A549 (cell line): ENCODE data around the gene KRTAP10-10. TPM values are rescaled to one million over a fixed set of nuclear protein-coding genes. Genes with fewer than 3 reads are reported as not detected.

Source experiments
- ATAC-seq, 2 experiments: fragments of 200-7000 bp in 1 of 2; fragments of >200 bp in 1 of 2; cut with Nextera tagmentation in 1 of 2; cut with Tn5 transposase in 1 of 2; 3 replicates each; pipeline versions ENCODE4 v1.8.0 to v1.9.1; 2018 to 2020; ENCODE audit warnings: mild to moderate bottlenecking in 1 of 2, moderate library complexity in 1 of 2
- CTCF ChIA-PET: fragments of 300-600 bp; sonication (Branson Sonifier 250); formaldehyde crosslinking; extraction: SDS; loops from one replicate; lab custom pipeline; 2021; ENCODE audit warnings: antibody characterized with exemption, inconsistent platforms; lab: Yijun Ruan, JAX
- POLR2A ChIA-PET: fragments of 350-600 bp; formaldehyde crosslinking; extraction: SDS; loops from one replicate; lab custom pipeline; 2021; ENCODE audit warnings: antibody characterized with exemption, inconsistent platforms; lab: Yijun Ruan, JAX
- DNase-seq, 2 experiments: peaks; one replicate each; pipeline versions ENCODE4 v3.0.0 to v3.0.0-alpha.2; 2011 to 2016; ENCODE audit warnings: low read depth in 1 of 2, low spot score in 1 of 2
- FAIRE-seq: peaks from 2 replicates; lab custom pipeline; 2011; peaks lifted over from hg19 to GRCh38; lab: Jason Lieb, UNC
- H3K27ac ChIP-seq, 2 experiments: fragments of >200 bp; sonication (Bioruptor Twin); formaldehyde crosslinking; 3 replicates each; pipeline ENCODE4 v1.5.1; 2016 to 2017
- H3K4me1 ChIP-seq: fragments of >200 bp; sonication (Bioruptor Twin); formaldehyde crosslinking; 3 replicates; pipeline ENCODE4 v1.6.1; 2016
- H3K4me2 ChIP-seq: fragments of >200 bp; sonication (Bioruptor Twin); formaldehyde crosslinking; 3 replicates; pipeline ENCODE4 v1.6.1; 2016
- H3K4me3 ChIP-seq: fragments of >200 bp; sonication (Bioruptor Twin); formaldehyde crosslinking; 3 replicates; pipeline ENCODE4 v1.5.1; 2016
- H3K9me3 ChIP-seq: fragments of >200 bp; sonication (Bioruptor Twin); formaldehyde crosslinking; 3 replicates; pipeline ENCODE4 v1.6.1; 2016
- BHLHE40 ChIP-seq: IDR thresholded peaks from 2 replicates; pipeline ENCODE4 v1.6.1; 2012; ENCODE audit warnings: low read depth, low read length, inconsistent platforms
- CEBPB ChIP-seq, 2 experiments: fragments of >200 bp in 1 of 2; sonication (Bioruptor Twin) in 1 of 2; formaldehyde crosslinking in 1 of 2; IDR thresholded peaks; 2 replicates each; pipeline ENCODE4 v1.6.1; 2012 to 2016
- CHD2 ChIP-seq: fragments of 150-350 bp; IDR thresholded peaks from 2 replicates; pipeline ENCODE4 v1.6.1; 2014; ENCODE audit warnings: low read length; ENCODE audit not compliant: partially characterized antibody
- CHD4 ChIP-seq: fragments of 200-600 bp; sonication (generic); IDR thresholded peaks from 2 replicates; pipeline ENCODE4 v1.6.1; 2016; ENCODE audit warnings: antibody characterized with exemption, mild to moderate bottlenecking, borderline replicate concordance
- E2F6 ChIP-seq: IDR thresholded peaks from 2 replicates; pipeline ENCODE4 v1.6.1; 2012; ENCODE audit warnings: low read depth, borderline replicate concordance
- EHF ChIP-seq: fragments of 250-450 bp; sonication (Bioruptor Pico); IDR thresholded peaks from 2 replicates; pipeline ENCODE4 v1.5.0; 2020; ENCODE audit warnings: mild to moderate bottlenecking
- EHMT2 ChIP-seq: fragments of 200-600 bp; sonication (generic); IDR thresholded peaks from 2 replicates; pipeline ENCODE4 v1.6.1; 2016; ENCODE audit warnings: antibody characterized with exemption, low read depth, mild to moderate bottlenecking, moderate library complexity
- ELK1 ChIP-seq: fragments of 150-350 bp; IDR thresholded peaks from 2 replicates; pipeline ENCODE4 v1.6.1; 2014; ENCODE audit warnings: low read depth, mild to moderate bottlenecking, low read length
- FOSB ChIP-seq: fragments of 250-450 bp; sonication (Bioruptor Pico); IDR thresholded peaks from 2 replicates; pipeline ENCODE4 v1.5.0; 2020; ENCODE audit warnings: mild to moderate bottlenecking, moderate library complexity
- FOXS1 ChIP-seq: fragments of 250-450 bp; sonication (Bioruptor Pico); IDR thresholded peaks from 2 replicates; pipeline ENCODE4 v1.5.0; 2020; ENCODE audit warnings: mild to moderate bottlenecking, moderate library complexity
- HDAC2 ChIP-seq: fragments of 200-600 bp; sonication (generic); IDR thresholded peaks from 2 replicates; pipeline ENCODE4 v1.6.1; 2016
- HMGXB4 ChIP-seq: fragments of 250-450 bp; sonication (Bioruptor Pico); IDR thresholded peaks from 2 replicates; pipeline ENCODE4 v1.5.0; 2021; ENCODE audit warnings: mild to moderate bottlenecking, moderate library complexity, borderline replicate concordance
- HOXB5 ChIP-seq: fragments of 250-450 bp; sonication (Bioruptor Pico); IDR thresholded peaks from 2 replicates; pipeline ENCODE4 v1.5.0; 2020; ENCODE audit warnings: mild to moderate bottlenecking, moderate library complexity
- JUN ChIP-seq, 2 experiments: fragments of >200 bp; sonication (Bioruptor Twin); formaldehyde crosslinking; IDR thresholded peaks; 2 replicates in 1 of 2; 3 replicates in 1 of 2; pipeline ENCODE4 v1.6.1; 2016 to 2017
- MAFK ChIP-seq: fragments of 450-650 bp; IDR thresholded peaks from 2 replicates; pipeline ENCODE4 v1.6.1; 2014; ENCODE audit not compliant: partially characterized antibody
- MAX ChIP-seq: IDR thresholded peaks from 2 replicates; pipeline ENCODE4 v1.6.1; 2012
- NPAS2 ChIP-seq: fragments of 250-450 bp; sonication (Bioruptor Pico); IDR thresholded peaks from 2 replicates; pipeline ENCODE4 v1.8.0; 2022; ENCODE audit warnings: mild to moderate bottlenecking, moderate library complexity, borderline replicate concordance
- NR3C1 ChIP-seq: fragments of >200 bp; sonication (Bioruptor Twin); formaldehyde crosslinking; IDR thresholded peaks from 3 replicates; pipeline ENCODE4 v1.6.1; 2017
- POLR2AphosphoS2 ChIP-seq: conservative IDR thresholded peaks from 2 replicates; pipeline ENCODE4 v1.6.1; 2012; ENCODE audit warnings: low read length, improper control_type of control experiment, inconsistent platforms
- RAD21 ChIP-seq, 2 experiments: fragments of >200 bp in 1 of 2; sonication (Bioruptor Twin) in 1 of 2; formaldehyde crosslinking in 1 of 2; IDR thresholded peaks in 1 of 2; conservative IDR thresholded peaks in 1 of 2; 2 replicates in 1 of 2; 3 replicates in 1 of 2; pipeline ENCODE4 v1.6.1; 2012 to 2018; ENCODE audit warnings: inconsistent platforms in 1 of 2
- RNF2 ChIP-seq: fragments of 200-600 bp; sonication (generic); IDR thresholded peaks from 2 replicates; pipeline ENCODE4 v1.6.1; 2016; ENCODE audit warnings: low read depth, mild to moderate bottlenecking, antibody characterized with exemption, moderate library complexity, borderline replicate concordance
- SMC3 ChIP-seq: fragments of >200 bp; sonication (Bioruptor Twin); formaldehyde crosslinking; IDR thresholded peaks from 3 replicates; pipeline ENCODE4 v1.6.1; 2018; ENCODE audit warnings: inconsistent platforms
- SREBF2 ChIP-seq: fragments of 450-650 bp; IDR thresholded peaks from 2 replicates; pipeline ENCODE4 v1.6.1; 2014; ENCODE audit warnings: mild to moderate bottlenecking, moderate library complexity
- TP53 ChIP-seq: fragments of 250-450 bp; sonication (Bioruptor Pico); IDR thresholded peaks from 2 replicates; pipeline ENCODE4 v1.5.0; 2021; ENCODE audit warnings: mild to moderate bottlenecking, moderate library complexity
- ZFP36 ChIP-seq: fragments of 450-650 bp; IDR thresholded peaks from 2 replicates; pipeline ENCODE4 v1.6.1; 2014; ENCODE audit warnings: borderline replicate concordance; ENCODE audit not compliant: partially characterized antibody
- ZSCAN20 ChIP-seq: fragments of 250-450 bp; sonication (Bioruptor Pico); IDR thresholded peaks from 2 replicates; pipeline ENCODE4 v1.8.0; 2022; ENCODE audit warnings: mild to moderate bottlenecking, moderate library complexity
- WGBS: methylation state at CpG from one replicate; pipeline ENCODE4 v1.1.6; 2017; ENCODE audit errors: missing lambda C conversion rate; 5-methylcytosine and 5-hydroxymethylcytosine counted together
- polyA plus RNA-seq, 4 experiments: library from polyadenylated mRNA; depleted of rRNA in 3 of 4; stranded (reverse); fragments of >200 nt; fragmentation: RNase III in 1 of 4; extraction: RNeasy Plus Mini Kit Qiagen cat#74134 plus additional on column Dnase treatment in 1 of 4; gene quantifications; 2 replicates in 3 of 4; 3 replicates in 1 of 4; pipeline ENCODE4 v1.2.3, GENCODE V29; 2011 to 2017

Gene KRTAP10-10
- polyA plus RNA-seq, 2 of the 4 experiments (the other 2 are of a cell fraction): not detected

GRCh38 chr21:44623575-44623974 is 13.6 kb upstream of the KRTAP10-10 start:
- FAIRE-seq (no peak), DNase-seq (no peak), ATAC-seq (no peak)
- Histone ChIP-seq H3K4me1 (no peaks in the 10 kb centered on the region), H3K9me3 (peaks cover 17% of the 10 kb centered on the region; the same call in 2 of the 3 replicates), H3K4me2 (no peak overlapping the region), H3K4me3 (no peak overlapping the region), H3K27ac (no peak overlapping the region)
- ChIA-PET CTCF (no interaction called here), POLR2A (no interaction called here)
- TF ChIP-seq SREBF2 (no peak), JUN (IDR thresholded peaks at IDR 0.05) (no peak), RAD21 (conservative IDR thresholded peaks at IDR 0.05 in 1 of 2, IDR thresholded peaks at IDR 0.05 in 1 of 2) (no peak), RNF2 (no peak), NPAS2 (CRISPR knock-in tag) (no peak), CHD2 (no peak), HOXB5 (no peak), HMGXB4 (no peak), MAFK (no peak), POLR2AphosphoS2 (no peak), BHLHE40 (no peak), MAX (no peak), HDAC2 (no peak), ZFP36 (no peak), CEBPB (IDR thresholded peaks at IDR 0.05) (no peak), TP53 (CRISPR knock-in tag) (no peak), SMC3 (no peak), ZSCAN20 (CRISPR knock-in tag) (no peak), EHF (no peak)

- H3K4me3 ChIP-seq: no peak overlapping the region
- no peak for FAIRE-seq
- ATAC-seq: no peak
- no peak overlapping the region for H3K27ac ChIP-seq
- 62% methylated on average over 7 of the region's 7 CpGs for WGBS
- no peak overlapping the region for H3K4me2 ChIP-seq
- ChIA-PET POLR2A (interaction anchor here (0.6 kb wide), 1 partner anchor 24 kb away, joined by 3 read pairs; no protein-coding TSS in a partner anchor), CTCF (interaction anchor here (1.1 kb wide), 1 partner anchor 47 kb away, joined by 3 read pairs; no protein-coding TSS in a partner anchor)
- H3K4me1 ChIP-seq: no peaks in the 10 kb centered on the region
- peaks cover 17% of the 10 kb centered on the region; the same call in 2 of the 3 replicates for H3K9me3 ChIP-seq
- DNase-seq: no peak
- TF ChIP-seq HMGXB4 (no peak), ZFP36 (no peak), ELK1 (no peak), NR3C1 (no peak), E2F6 (no peak), FOXS1 (CRISPR knock-in tag) (no peak), FOSB (CRISPR knock-in tag) (no peak), NPAS2 (CRISPR knock-in tag) (no peak), RAD21 (conservative IDR thresholded peaks at IDR 0.05 in 1 of 2, IDR thresholded peaks at IDR 0.05 in 1 of 2) (no peak), EHMT2 (no peak), CHD4 (no peak)
Observed at GRCh38 chr21:44625756-44626155, 11.4 kb upstream of the KRTAP10-10 start.
